T47D (cell line): ENCODE data around the gene MAGI2.

ENCODE experiments used
- DNase-seq, 2 experiments: peaks; one replicate each; pipeline versions ENCODE4 v3.0.0 to v3.0.0-alpha.2; 2011 to 2012; ENCODE audit warnings: low read depth in 1 of 2, low spot score in 1 of 2
- JUND ChIP-seq: IDR thresholded peaks from 2 replicates; pipeline ENCODE4 v1.6.1; 2012; ENCODE audit warnings: low read depth
- in situ Hi-C: cut with HindIII; loops from 2 replicates; pipeline ENCODE4 v1.10.0; 2016; ENCODE audit warnings: low sequenced_read_pairs, low pct_unique_long_range_greater_than_20kb

MAGI2 gene

DNA sequence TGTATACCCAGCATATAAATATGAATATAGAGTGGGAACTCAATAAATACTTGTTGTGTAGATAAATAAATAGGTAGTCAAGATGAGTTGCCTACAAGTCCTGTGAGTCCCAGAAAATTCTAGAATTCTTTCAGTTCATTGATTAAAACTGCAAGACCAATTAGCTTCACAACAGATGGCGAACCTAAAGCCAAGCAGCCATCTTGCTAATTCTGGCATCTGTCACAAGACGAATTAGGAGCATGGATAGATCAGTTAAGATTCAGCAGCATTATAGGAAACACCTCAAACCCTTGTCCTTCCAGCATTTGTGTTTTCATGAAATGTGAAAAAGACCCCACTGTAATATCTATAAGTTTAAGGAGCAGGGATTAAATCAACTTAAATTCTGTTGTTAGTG lies 552.7 kb downstream of the MAGI2 start:
- in situ Hi-C loops: no loop called here
- DNase-seq: no peak

DNA sequence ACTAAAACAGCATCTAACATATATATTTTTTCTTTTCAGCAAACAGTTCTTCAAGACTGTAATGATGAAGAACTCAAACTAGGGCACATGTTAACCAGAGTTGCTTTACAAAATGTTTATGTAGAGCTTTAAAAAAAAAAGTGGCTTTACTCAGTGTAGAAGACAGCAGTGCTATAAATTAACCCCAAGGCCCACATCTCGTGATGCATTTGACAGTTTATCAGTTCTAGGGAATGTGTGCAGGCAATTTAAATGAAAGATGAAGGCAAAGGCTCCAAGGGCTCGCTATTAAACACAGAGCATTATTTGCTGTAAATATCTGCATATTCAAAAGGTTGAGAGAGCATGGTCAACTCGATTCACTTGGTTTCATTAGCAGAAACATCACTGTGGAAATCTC lies 558.1 kb downstream of the MAGI2 start:
- in situ Hi-C loops: no loop called here
- DNase-seq: no peak
- TF ChIP-seq JUND: no peak

More for the DNA sequence above, 552.7 kb downstream of the MAGI2 start:
- no peak for TF ChIP-seq JUND

DNA sequence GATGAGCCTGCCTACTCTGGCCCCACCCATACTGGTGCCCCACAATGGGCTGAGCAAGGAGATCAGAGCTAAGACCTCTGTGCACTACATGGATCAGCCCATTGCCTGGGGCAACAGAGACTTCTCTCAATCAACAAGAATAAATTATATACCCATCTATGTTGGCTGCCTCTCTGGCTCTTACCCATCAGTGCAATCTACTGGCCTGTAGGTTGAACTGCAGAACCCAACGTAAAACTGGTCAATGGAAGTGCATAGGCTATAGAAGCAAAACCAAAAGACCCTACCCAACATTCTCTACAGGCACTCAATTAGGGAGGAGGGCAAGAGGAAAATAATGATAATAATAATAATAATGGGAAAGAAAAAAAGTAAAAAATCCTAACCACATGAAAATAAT lies 574.3 kb downstream of the MAGI2 start:
- in situ Hi-C loops: no loop called here
- no peak for DNase-seq

DNA sequence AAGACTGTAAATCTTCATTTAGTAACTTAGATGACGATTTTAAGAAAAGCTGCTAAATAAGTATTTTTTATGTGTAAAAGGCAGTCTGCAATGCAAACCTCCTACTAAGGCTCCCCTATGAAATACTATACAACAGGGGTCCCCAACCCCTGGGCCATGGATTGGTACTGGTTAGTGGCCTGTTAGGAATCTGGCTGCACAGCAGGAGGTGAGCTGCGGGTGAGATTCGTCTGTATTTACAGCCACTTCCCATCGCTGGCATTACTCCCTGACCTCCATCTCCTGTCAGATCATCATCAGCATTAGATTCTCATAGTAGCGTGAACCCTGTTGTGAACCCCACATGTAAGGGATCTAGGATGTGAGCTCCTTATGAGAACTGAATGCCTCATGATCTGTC lies 580.4 kb downstream of the MAGI2 start:
- in situ Hi-C loops: no loop called here
- no peak for TF ChIP-seq JUND
- DNase-seq: no peak

More for the DNA sequence above, 574.3 kb downstream of the MAGI2 start:
- TF ChIP-seq JUND: no peak

DNA sequence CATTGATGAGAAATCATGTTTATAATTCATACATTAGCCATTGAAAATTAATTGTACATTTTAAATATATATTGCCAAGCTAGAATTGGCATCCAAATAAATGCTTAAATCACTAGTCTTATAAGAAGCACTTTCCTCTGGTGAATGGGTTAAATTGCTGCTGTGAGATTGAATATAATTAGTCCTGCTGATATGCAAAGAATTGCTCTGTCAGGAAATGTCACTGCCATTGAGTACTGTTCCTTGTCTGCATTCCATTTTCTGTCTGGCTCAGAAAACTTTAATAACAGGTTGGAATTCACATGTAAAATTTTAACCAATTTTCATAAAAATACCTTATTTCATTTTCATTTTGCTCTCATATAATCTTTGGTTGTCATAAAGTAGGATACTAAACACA lies 589.1 kb downstream of the MAGI2 start:
- TF ChIP-seq JUND: no peak

DNA sequence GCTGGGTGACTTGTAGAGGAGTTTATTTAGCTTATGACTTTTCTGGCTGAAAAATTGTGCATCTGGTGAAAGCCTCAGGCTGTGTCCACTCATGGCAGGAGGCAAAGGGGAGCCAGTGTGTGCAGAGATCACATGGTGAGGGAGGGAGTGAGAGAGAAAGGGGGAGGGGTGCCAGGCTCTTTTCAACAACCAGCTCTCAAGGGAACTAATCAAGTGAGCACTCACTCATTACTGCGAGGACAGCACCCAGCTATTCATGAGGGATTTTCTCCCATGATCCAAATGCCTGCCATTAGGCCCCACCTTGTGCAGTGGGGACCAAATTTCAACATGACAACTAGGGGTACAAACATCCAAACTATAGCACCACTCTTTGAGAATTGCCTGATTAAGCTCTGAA lies 590.2 kb downstream of the MAGI2 start:
- in situ Hi-C loops: no loop called here
- no peak for TF ChIP-seq JUND
- no peak for DNase-seq

More for the DNA sequence above, 589.1 kb downstream of the MAGI2 start:
- DNase-seq: no peak
- in situ Hi-C loops: no loop called here

DNA sequence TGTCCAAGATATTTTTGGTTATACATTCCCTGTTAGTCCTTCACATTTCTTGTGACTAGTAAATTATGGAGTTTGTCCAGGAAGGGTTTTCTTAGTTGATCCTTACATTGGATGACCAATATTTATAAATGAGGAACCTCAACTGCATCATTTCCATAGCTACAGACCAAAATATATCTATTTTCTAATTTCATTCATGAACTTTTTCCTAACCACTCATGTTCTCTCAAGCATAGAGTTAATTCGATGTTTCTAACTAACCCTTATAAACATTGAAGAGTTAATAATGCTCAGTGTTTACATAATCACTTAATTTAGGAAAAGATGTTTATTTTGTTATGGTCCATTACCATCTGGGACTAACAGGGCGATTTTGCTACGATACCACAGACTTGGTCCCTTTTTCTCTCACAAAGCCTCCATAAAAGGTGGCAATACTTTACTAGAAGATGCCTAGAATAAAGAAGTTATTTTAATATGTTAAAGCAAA lies 591.0 kb downstream of the MAGI2 start:
- no peak for DNase-seq
- in situ Hi-C loops: no loop called here
- TF ChIP-seq JUND: no peak

DNA sequence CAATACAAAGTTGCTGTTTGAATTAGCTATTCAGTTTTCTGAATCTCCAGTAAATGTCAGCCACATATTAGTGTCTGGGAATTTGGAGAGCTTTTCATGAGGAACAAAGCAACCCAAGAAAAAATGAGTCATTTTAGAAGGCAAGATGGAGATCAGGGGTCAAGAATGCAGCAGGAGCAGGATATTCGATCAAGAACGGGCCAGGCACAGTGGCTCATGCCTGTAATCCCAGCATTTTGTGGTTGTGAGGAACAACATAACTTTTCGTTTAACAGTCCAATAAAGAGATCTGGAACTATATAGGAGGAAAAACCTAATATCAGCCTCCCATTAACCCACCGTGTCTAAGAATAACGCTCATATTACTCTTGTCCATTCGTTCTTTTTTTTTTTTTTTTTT lies 600.5 kb downstream of the MAGI2 start:
- DNase-seq: no peak
- in situ Hi-C loops: no loop called here
- TF ChIP-seq JUND: no peak

DNA sequence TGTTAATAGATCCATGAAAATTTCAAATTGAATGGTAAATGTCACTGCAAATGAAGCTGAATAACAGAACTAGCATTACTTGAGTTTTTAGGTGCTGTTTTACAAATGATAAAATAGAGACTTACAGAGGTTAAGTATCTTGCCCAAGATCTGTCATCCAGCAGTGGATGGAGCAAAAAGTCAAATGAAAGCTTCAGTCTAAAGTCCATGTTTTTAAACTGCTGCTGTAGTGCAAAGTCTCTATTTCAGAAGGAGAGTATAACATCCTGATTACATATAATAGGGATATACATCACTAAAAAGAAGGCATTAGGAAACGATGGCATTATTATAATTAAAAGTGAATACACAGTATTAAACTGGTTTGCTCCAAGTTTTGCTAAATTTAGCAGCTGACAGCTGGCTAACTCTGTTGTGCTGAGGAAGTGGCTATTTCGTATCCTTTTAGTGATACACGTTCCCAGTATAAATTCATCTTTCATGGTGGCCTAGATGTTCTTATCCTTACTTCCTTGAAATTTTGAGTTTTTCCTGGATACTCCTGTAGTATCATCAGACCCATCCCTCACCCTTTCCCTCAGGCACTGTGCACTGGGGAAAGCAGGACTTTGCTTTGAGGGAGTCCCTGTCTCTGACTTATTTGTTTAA lies 603.2 kb downstream of the MAGI2 start:
- DNase-seq: no peak
- TF ChIP-seq JUND: no peak
- in situ Hi-C loops: no loop called here

DNA sequence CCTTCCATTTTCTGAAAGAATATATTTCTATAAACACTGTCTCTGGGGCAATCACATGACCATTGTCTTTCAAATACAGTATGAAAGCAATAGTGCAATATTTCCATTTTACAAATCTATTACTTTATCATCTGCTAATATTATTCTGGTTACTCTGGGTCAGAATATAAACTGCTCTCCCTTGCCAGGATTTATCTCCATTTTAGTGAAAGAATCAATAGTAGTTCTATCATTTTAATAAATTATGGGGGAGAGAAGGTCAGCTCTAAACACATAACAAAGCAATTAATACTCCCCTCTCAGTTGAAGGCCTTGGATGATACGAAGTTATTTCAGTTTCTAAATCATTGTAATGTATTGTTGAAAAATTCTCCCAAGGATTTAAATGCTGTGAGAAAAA lies 608.3 kb downstream of the MAGI2 start:
- in situ Hi-C loops: no loop called here
- TF ChIP-seq JUND: no peak
- no peak for DNase-seq

DNA sequence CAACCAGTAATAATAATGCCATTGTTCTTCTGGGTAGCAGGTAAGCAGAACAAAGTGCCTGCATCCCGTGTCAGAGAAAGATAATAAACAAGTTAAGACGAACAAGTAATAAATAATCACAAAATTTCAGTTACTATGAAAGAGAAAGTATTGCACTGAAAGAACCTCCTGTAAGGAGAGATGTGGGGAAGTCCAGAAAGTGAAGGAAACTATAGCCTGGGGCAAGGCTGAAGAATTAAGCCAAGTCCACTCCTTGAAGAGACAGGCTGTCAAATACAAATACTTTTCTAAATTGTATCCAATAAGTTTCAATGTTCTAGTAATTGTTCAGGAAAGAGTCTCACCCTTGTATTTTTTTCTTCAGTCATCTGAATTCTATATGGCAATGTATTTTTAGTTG lies 611.4 kb downstream of the MAGI2 start:
- no peak for DNase-seq
- in situ Hi-C loops: no loop called here
- TF ChIP-seq JUND: no peak

DNA sequence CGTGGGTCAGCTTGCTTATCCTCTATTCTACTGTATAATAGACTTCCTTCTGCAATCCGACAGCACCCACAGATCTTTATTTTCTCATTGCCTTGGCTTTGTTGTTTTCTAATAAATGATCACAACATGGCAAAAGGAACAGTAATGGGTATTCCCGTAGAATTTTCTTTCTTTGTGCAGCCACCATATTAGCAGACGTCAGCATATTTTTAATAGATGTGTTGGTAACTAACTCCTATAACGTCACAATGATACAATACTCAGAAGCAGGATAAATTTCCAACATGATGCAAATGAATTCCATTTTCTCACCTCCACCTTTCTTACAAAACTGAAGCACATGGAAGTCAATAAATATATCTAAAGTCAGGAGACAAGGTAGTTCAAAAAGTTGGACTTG lies 617.6 kb downstream of the MAGI2 start:
- no peak for DNase-seq
- TF ChIP-seq JUND: no peak
- in situ Hi-C loops: no loop called here

DNA sequence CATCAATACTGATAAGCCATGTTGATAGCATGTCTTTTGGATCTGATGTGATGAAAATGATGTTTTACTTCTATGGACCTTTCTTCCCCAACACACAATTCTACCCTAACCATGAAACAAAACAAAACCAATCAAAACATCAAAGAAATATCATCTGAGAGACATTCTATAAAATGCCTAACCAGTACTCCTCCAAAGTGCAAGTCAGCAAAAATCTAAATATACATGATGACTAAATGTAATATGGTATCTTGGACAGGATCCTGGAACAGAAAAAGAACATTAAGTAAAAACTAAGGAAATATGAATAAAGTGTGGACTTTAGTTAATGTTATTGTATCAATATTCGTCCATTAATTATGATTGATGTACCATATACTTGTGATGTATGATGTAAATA lies 625.1 kb downstream of the MAGI2 start:
- DNase-seq: no peak
- in situ Hi-C loops: no loop called here
- no peak for TF ChIP-seq JUND
